HepG2 (cell line): ENCODE measurements around the gene ZNF446. TPM values are rescaled to one million over a fixed set of nuclear protein-coding genes. Genes with fewer than 3 reads are reported as not detected.

Experiments used
- ELF3 ChIP-seq: IDR thresholded peaks from 2 replicates; pipeline ENCODE4 v1.6.1; 2016; ENCODE audit warnings: missing genetic modification reagents, missing compliant biosample characterization
- FOXP4 ChIP-seq: sonication (generic); formaldehyde crosslinking; IDR thresholded peaks from 2 replicates; pipeline ENCODE4 v1.4.0; 2020; ENCODE audit warnings: missing genetic modification reagents
- HBP1 ChIP-seq: IDR thresholded peaks from 2 replicates; pipeline ENCODE4 v1.6.1; 2016; ENCODE audit warnings: low read depth, control low read depth
- MLLT10 ChIP-seq: sonication (generic); formaldehyde crosslinking; IDR thresholded peaks from 2 replicates; pipeline ENCODE4 v1.4.0; 2020; ENCODE audit warnings: missing genetic modification reagents
- NKX3-1 ChIP-seq: sonication (generic); formaldehyde crosslinking; IDR thresholded peaks from 2 replicates; pipeline ENCODE4 v1.5.0; 2020; ENCODE audit warnings: missing genetic modification reagents
- RFX5 ChIP-seq: IDR thresholded peaks from 2 replicates; pipeline ENCODE4 v1.6.1; 2011; ENCODE audit warnings: low read depth, low read length, improper control_type of control experiment
- SYNCRIP ChIP-seq: fragments of 200-400 bp; formaldehyde crosslinking; IDR thresholded peaks from 2 replicates; pipeline ENCODE4 v1.6.1; 2018; ENCODE audit warnings: mild to moderate bottlenecking, low read depth, low read length; ENCODE audit not compliant: insufficient read depth
- WIZ ChIP-seq: sonication (generic); formaldehyde crosslinking; IDR thresholded peaks from 2 replicates; pipeline ENCODE4 v1.5.1; 2020; ENCODE audit warnings: mild to moderate bottlenecking, missing genetic modification reagents
- ZBTB39 ChIP-seq: sonication (generic); formaldehyde crosslinking; IDR thresholded peaks from 2 replicates; pipeline ENCODE4 v1.5.0; 2020; ENCODE audit warnings: missing genetic modification reagents
- ZKSCAN5 ChIP-seq: sonication (generic); formaldehyde crosslinking; IDR thresholded peaks from 2 replicates; pipeline ENCODE4 v1.5.1; 2020; ENCODE audit warnings: mild to moderate bottlenecking, missing genetic modification reagents
- ZNF101 ChIP-seq: sonication (generic); formaldehyde crosslinking; IDR thresholded peaks from 2 replicates; pipeline ENCODE4 v1.4.0; 2020; ENCODE audit warnings: mild to moderate bottlenecking, low read depth, missing genetic modification reagents, borderline replicate concordance
- ZNF282 ChIP-seq: fragments of 450-650 bp; IDR thresholded peaks from 2 replicates; pipeline ENCODE4 v1.6.1; 2018; ENCODE audit not compliant: partially characterized antibody
- ZNF674 ChIP-seq: sonication (generic); formaldehyde crosslinking; IDR thresholded peaks from 2 replicates; pipeline ENCODE4 v1.5.0; 2020; ENCODE audit warnings: low read depth, mild to moderate bottlenecking, missing genetic modification reagents
- ZNF724P ChIP-seq: sonication (generic); formaldehyde crosslinking; IDR thresholded peaks from 2 replicates; pipeline ENCODE4 v1.8.0; 2022; ENCODE audit warnings: missing genetic modification reagents, borderline replicate concordance
- polyA plus RNA-seq, 8 experiments: library from polyadenylated mRNA; depleted of rRNA in 3 of 8; stranded (reverse) in 7 of 8; unstranded in 1 of 8; fragments of >200 nt; fragmentation: Illumina TruSeq in 4 of 8; extraction: Trizol in 4 of 8; gene quantifications; 2 replicates each; pipeline versions ENCODE4 v1.2.1 to v1.2.3, GENCODE V29; 2011 to 2016; ENCODE audit warnings: low read depth in 4 of 8, missing spikeins in 1 of 8, mixed read lengths in 1 of 8; ENCODE audit not compliant: insufficient read depth in 1 of 8
- total RNA-seq, 5 experiments: library from RNA; depleted of rRNA; stranded (reverse); fragments of >200 nt; fragmentation: Illumina TruSeq; extraction: Trizol; gene quantifications; 2 replicates each; pipeline ENCODE4 v1.2.3, GENCODE V29; 2016; ENCODE audit warnings: low read depth in 1 of 5
- TF ChIP-seq, protein P1 (sequence below): sonication (generic); formaldehyde crosslinking; IDR thresholded peaks from 2 replicates; pipeline ENCODE4 v1.4.0; 2020; ENCODE audit warnings: missing genetic modification reagents, borderline replicate concordance
- TF ChIP-seq, protein P2 (sequence below): sonication (generic); formaldehyde crosslinking; conservative IDR thresholded peaks from 2 replicates; pipeline ENCODE4 v1.8.1; 2023; ENCODE audit warnings: missing genetic modification reagents

ZNF446 gene
- total and polyA plus RNA-seq, 2 of the 13 experiments (the other 11 are each of a cell fraction or from before 2014, with no cell fraction given): 3.0 to 3.6 TPM

DNA sequence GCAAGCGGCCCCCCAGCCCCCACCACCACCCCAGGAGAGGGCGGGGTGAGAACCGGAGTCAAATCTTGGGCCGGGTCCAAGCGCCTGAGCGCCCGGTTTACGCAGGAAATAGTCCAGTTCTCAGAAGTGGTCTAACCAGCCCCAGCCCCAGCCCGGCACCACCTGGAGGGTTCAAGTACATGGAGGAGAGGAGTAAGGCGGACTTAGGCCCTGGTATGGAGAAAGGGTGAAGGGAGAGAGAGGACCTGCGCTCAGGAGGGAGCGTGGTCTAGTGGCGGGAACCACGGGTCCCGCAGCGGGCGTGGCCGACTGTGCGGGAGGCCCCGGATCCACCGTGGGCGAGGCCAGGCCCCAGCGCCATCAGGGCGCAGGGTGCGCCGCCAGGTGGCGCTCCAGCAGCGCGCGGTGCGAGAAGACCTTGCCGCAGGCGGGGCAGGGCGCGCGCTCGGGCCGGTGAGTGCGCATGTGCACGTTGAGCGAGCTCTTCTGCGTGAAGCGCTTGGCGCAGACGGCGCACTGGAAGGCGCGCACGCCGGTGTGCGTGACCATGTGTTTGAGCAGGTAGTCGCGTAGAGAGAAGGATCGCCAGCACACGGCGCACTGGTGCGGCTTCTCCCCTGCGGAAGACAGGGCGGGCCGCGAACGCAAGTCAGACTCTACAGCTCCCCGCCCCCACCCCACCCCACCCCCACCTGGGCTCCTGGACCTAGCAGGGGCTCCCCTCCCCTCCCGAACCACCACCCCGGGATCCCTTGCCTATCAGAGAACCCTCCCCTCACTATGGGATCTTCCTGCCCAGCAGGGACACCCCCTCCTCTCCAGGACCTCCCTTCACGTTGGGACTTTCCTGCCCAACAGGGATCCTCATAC, 37.8 kb downstream of the ZNF446 start (continued):
- TF ChIP-seq FOXP4 (CRISPR knock-in tag) (peak; percentile 25; the same call in 1 of the 2 replicates), SYNCRIP (no peak), MLLT10 (CRISPR knock-in tag) (no peak), WIZ (CRISPR knock-in tag) (no peak), ZBTB39 (CRISPR knock-in tag) (no peak), ZKSCAN5 (CRISPR knock-in tag) (no peak), RFX5 (no peak; the same call in 1 of the 2 replicates), ZNF674 (no peak), ELF3 (CRISPR knock-in tag) (peak; percentile 62; the same call in 1 of the 2 replicates), NKX3-1 (CRISPR knock-in tag) (no peak; the same call in 1 of the 2 replicates), ZNF101 (CRISPR knock-in tag) (no peak), ZNF282 (no peak), ZNF724P (CRISPR knock-in tag) (no peak), HBP1 (CRISPR knock-in tag) (0 out of 2 replicates have a peak, but pooled peaks have one; percentile 64)
- TF ChIP-seq, protein P1, sequence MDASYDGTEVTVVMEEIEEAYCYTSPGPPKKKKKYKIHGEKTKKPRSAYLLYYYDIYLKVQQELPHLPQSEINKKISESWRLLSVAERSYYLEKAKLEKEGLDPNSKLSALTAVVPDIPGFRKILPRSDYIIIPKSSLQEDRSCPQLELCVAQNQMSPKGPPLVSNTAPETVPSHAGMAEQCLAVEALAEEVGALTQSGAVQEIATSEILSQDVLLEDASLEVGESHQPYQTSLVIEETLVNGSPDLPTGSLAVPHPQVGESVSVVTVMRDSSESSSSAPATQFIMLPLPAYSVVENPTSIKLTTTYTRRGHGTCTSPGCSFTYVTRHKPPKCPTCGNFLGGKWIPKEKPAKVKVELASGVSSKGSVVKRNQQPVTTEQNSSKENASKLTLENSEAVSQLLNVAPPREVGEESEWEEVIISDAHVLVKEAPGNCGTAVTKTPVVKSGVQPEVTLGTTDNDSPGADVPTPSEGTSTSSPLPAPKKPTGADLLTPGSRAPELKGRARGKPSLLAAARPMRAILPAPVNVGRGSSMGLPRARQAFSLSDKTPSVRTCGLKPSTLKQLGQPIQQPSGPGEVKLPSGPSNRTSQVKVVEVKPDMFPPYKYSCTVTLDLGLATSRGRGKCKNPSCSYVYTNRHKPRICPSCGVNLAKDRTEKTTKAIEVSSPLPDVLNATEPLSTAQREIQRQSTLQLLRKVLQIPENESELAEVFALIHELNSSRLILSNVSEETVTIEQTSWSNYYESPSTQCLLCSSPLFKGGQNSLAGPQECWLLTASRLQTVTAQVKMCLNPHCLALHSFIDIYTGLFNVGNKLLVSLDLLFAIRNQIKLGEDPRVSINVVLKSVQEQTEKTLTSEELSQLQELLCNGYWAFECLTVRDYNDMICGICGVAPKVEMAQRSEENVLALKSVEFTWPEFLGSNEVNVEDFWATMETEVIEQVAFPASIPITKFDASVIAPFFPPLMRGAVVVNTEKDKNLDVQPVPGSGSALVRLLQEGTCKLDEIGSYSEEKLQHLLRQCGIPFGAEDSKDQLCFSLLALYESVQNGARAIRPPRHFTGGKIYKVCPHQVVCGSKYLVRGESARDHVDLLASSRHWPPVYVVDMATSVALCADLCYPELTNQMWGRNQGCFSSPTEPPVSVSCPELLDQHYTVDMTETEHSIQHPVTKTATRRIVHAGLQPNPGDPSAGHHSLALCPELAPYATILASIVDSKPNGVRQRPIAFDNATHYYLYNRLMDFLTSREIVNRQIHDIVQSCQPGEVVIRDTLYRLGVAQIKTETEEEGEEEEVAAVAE (CRISPR knock-in tag): no peak
- TF ChIP-seq, protein P2, sequence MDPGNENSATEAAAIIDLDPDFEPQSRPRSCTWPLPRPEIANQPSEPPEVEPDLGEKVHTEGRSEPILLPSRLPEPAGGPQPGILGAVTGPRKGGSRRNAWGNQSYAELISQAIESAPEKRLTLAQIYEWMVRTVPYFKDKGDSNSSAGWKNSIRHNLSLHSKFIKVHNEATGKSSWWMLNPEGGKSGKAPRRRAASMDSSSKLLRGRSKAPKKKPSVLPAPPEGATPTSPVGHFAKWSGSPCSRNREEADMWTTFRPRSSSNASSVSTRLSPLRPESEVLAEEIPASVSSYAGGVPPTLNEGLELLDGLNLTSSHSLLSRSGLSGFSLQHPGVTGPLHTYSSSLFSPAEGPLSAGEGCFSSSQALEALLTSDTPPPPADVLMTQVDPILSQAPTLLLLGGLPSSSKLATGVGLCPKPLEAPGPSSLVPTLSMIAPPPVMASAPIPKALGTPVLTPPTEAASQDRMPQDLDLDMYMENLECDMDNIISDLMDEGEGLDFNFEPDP (CRISPR knock-in tag): no peak
